Muscle layer of colon (tissue), 2 donors: ENCODE data around the gene LYPD6.

Experiments
- H3K27ac ChIP-seq: one replicate; pipeline ENCODE4 v1.7.0; 2013; ENCODE audit warnings: low read depth, mild to moderate bottlenecking, low read length, moderate library complexity
- H3K27me3 ChIP-seq, 2 donors: one replicate each; pipeline ENCODE4 v1.7.0; 2013; ENCODE audit warnings: low read length in 2 of 2, mild to moderate bottlenecking in 2 of 2; ENCODE audit not compliant: insufficient read depth in 2 of 2, control insufficient read depth in 1 of 2
- H3K36me3 ChIP-seq: one replicate; pipeline ENCODE4 v1.7.0; 2013; ENCODE audit warnings: mild to moderate bottlenecking, low read length; ENCODE audit not compliant: insufficient read depth
- H3K4me1 ChIP-seq: one replicate; pipeline ENCODE4 v1.7.0; 2013; ENCODE audit warnings: mild to moderate bottlenecking, low read length; ENCODE audit not compliant: insufficient read depth
- H3K4me3 ChIP-seq, 2 donors: one replicate each; pipeline ENCODE4 v1.7.0; 2013; ENCODE audit warnings: low read length in 2 of 2, low read depth in 1 of 2, mild to moderate bottlenecking in 1 of 2, moderate library complexity in 1 of 2
- H3K9ac ChIP-seq: one replicate; pipeline ENCODE4 v1.7.0; 2013; ENCODE audit warnings: low read length
- H3K9me3 ChIP-seq: one replicate; pipeline ENCODE4 v1.7.0; 2013; ENCODE audit warnings: mild to moderate bottlenecking, low read length
- donor health status: abdominal sarcoma.
- donor health status: Adenocarcinoma of cecum.

The LYPD6 gene

DNA sequence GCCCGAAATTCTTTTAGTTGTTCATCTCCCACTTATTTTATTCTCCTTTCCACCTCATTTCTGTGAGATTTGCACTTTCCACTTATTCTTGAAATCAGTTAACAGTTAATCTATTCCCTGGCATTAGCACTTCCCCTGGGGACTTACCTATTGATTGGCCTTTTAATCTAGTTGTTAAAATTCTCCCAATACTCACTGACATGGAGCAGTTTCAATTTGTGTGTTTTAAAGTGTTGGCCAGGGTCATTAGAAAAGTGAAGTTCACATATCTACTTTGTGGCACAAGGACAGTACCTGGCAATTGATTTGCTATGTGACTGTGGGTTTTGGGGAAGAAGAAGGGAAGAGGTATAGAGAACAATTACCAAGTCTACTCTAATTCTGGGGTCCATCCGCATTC lies 83.1 kb downstream of the LYPD6 start:
- Histone ChIP-seq H3K36me3 (no peaks in the 10 kb centered on the region), H3K27me3 (no peaks in the 10 kb centered on the region), H3K4me1 (no peaks in the 10 kb centered on the region), H3K27ac (no peak overlapping the region), H3K9ac (no peak overlapping the region), H3K9me3 (no peaks in the 10 kb centered on the region), H3K4me3 (no peak overlapping the region)

DNA sequence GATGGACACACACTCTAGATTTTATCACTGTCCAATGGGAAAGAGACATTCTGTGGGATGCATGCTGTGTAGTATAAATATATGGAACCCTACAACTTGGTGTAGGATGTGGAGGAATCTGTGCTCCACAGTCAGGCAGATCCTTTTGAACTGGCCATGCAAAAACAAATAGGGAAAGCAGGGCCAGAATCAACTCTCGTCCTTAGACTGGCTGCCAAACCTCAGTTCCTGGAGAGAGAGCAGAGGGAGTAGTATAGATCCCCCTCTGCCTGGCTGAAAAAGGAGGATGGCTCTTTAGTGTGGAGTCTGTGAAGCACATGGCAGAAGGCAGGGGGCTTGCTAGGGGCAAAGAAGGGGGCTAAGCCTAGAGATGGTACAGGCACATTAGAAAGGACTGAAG lies 84.7 kb downstream of the LYPD6 start:
- Histone ChIP-seq H3K9me3 (no peaks in the 10 kb centered on the region), H3K36me3 (no peaks in the 10 kb centered on the region), H3K27ac (no peak overlapping the region), H3K4me3 (no peak overlapping the region), H3K4me1 (no peaks in the 10 kb centered on the region), H3K27me3 (no peaks in the 10 kb centered on the region), H3K9ac (no peak overlapping the region)

DNA sequence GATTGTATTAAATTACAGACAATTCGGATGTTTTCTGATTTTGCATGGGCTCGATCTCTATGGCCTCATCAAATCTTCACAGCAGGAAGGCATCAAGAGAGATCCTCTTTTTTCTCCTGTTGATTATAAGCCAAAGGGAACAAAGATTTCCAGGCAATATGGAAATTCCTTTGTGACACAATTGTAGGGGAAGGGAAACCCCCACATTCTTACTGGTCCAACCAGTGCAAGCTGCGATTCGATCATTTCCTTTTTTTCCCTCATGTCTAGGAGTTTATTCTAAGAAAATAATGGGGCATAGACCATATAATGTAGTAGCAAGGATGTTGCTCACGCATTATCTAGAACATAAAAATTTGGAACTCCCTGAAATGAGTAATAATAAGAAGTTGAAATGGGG lies 87.7 kb downstream of the LYPD6 start:
- H3K9ac ChIP-seq = no peak overlapping the region
- no peak overlapping the region for H3K4me3 ChIP-seq
- no peaks in the 10 kb centered on the region for H3K4me1 ChIP-seq
- no peaks in the 10 kb centered on the region for H3K27me3 ChIP-seq
- H3K36me3 ChIP-seq = no peaks in the 10 kb centered on the region
- no peak overlapping the region for H3K27ac ChIP-seq
- H3K9me3 ChIP-seq = no peaks in the 10 kb centered on the region

DNA sequence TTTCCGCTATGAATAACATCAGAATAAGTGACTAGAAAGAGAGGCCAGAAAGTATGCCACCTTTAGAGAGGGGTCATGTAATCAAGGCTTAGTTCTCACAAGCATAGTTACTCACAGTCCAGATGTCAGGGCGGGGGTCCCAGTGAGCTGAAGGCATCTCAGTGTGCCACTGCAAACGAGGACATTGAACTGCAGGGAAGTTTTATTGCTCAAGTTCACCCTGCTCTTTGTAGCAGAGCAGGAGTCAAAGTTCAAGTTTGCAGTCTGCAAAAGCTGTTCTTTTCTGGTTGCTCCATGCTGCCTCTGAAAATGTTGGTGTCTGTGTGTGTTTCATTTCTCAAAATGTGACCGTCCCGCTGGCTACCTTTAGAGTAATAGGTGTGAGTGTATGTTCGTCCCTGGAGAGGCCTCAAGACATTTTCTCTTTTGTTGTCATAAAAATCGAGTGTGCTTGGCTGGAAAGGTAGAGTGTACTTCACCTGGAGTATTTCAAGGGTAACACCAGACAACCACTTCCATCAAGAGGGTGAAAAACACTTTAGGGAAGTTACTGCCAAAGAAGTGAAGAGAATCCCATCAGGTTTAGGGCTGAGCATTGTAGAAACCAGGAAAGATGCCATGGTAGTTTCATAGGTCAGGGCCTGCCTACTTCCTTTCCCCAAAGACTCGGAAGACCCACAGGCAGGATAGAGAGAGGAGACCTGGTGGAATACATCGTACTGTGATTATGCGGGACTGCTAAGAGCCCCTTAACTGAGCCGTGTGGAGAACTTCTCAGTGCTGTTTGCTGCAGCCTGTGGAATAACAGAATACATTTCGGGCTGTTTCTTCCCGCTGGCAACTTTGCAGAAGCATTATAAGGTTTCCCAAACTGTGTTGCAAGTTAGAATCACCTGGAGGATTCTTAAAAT lies 89.9 kb downstream of the LYPD6 start:
- H3K27ac ChIP-seq = no peak overlapping the region
- H3K4me1 ChIP-seq = no peaks in the 10 kb centered on the region
- no peaks in the 10 kb centered on the region for H3K9me3 ChIP-seq
- H3K9ac ChIP-seq = no peak overlapping the region
- H3K27me3 ChIP-seq = no peaks in the 10 kb centered on the region
- no peak overlapping the region for H3K4me3 ChIP-seq
- no peaks in the 10 kb centered on the region for H3K36me3 ChIP-seq

DNA sequence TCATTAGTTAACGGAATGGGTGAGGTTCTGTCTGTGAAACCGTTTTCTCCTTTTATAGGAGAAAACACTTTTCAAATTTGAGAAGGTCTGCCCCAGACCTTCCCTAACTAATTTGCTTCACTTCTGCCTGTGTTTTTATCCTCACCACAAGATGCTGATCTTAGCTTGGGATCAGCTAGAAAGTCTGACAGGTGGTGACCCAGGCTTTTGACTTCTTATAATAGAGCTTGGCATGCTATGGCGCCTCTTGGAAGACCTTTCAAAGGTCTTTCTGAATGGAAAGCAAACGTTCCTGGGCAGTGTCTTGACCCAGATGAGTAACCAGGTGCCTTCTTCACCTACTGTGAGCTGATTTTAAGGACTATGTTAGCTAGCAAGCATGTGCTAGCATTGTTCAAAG lies 91.4 kb downstream of the LYPD6 start:
- Histone ChIP-seq H3K27me3 (no peaks in the 10 kb centered on the region), H3K36me3 (no peaks in the 10 kb centered on the region), H3K4me3 (no peak overlapping the region), H3K27ac (no peak overlapping the region), H3K9me3 (no peaks in the 10 kb centered on the region), H3K4me1 (no peaks in the 10 kb centered on the region), H3K9ac (no peak overlapping the region)

DNA sequence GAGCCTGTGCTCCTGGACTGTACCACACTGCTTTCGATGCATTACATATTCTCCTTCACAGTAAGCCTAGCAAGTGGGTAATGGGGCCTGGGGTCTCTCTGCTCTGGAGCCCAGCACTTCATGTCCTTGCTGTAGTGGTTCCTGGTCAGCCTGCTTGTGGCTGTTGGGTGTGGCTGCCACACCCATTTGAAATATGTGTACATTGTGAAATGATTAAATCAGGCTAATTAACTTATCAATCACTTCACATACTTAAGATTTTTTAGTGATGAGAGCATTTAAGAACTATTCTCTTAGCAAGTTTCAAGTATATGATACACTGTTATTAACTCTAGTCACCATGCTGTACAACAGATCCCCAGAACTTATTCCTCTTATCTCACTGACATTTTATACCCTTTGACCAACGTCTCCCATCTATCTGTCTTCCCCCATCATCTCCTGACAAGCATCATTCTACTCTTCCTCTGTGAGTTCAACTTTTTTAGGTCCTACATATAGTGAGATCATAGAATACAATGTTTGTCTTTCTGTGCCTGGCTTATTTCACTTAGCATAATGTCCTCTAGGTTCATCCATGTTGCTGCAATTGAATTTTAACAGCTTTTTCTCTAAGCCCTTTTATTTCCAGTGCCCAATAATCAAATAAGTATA lies 92.1 kb downstream of the LYPD6 start:
- no peaks in the 10 kb centered on the region for H3K36me3 ChIP-seq
- H3K4me3 ChIP-seq = no peak overlapping the region
- H3K9me3 ChIP-seq = no peaks in the 10 kb centered on the region
- no peak overlapping the region for H3K27ac ChIP-seq
- H3K9ac ChIP-seq = no peak overlapping the region
- H3K4me1 ChIP-seq = no peaks in the 10 kb centered on the region
- H3K27me3 ChIP-seq = no peaks in the 10 kb centered on the region

DNA sequence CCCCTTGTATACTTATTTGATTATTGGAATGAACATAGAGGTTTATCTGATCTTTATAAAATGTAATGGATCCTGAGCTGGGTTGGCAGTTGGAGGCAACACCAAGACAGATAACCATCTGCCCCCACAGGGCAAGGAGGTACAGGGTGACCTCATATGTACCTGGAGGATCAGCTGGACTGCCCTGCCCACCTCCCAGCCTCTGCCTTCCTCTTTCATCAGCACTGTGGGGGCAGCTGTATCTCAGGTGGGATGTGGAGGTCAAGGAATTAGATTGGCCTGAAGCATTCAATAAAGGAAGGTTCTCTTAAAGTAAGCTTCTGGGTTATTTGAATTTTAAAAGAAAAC lies 92.6 kb downstream of the LYPD6 start:
- no peaks in the 10 kb centered on the region for H3K4me1 ChIP-seq
- no peaks in the 10 kb centered on the region for H3K36me3 ChIP-seq
- no peak overlapping the region for H3K27ac ChIP-seq
- no peaks in the 10 kb centered on the region for H3K9me3 ChIP-seq
- H3K4me3 ChIP-seq = no peak overlapping the region
- H3K27me3 ChIP-seq = no peaks in the 10 kb centered on the region
- no peak overlapping the region for H3K9ac ChIP-seq

DNA sequence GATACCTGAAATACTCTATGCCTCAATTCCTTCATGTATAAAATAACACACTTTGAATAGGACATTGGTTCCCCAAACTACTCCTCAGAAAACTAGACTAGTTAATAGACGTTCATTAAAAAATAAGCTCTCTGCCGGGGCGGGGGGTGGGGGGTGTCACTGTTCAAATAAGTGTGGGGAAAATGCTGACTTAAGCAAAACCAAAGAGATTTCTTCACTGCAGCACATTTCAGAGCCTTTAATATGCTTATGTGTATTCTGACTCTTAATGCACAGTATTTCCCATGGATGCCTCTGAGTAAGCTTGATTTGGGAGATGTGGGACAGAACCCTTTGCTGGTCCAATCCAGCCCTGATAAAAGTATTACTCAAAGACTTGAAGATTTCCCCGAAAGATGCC lies 93.2 kb downstream of the LYPD6 start:
- Histone ChIP-seq H3K4me3 (no peak overlapping the region), H3K27ac (no peak overlapping the region), H3K9ac (no peak overlapping the region), H3K4me1 (no peaks in the 10 kb centered on the region), H3K36me3 (no peaks in the 10 kb centered on the region), H3K9me3 (no peaks in the 10 kb centered on the region), H3K27me3 (no peaks in the 10 kb centered on the region)

DNA sequence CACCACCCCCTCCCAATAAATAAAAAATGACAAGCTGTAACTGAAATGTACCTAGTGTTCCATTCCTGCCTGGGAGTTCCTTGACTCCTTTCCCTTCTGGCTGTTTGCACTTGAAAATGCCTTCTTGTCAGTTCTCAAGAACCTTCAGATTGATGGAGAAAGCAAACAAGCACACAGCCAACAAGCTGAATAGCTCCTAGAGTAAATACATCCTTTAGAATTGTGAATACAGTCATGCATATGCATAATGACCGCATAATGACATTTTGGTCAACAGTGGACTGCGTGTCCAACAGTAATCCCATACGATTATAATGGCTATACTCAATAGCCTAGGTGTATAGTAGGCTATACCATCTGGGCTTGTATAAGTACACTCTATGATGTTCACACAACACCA lies 97.0 kb downstream of the LYPD6 start:
- no peak overlapping the region for H3K27ac ChIP-seq
- no peaks in the 10 kb centered on the region for H3K27me3 ChIP-seq
- no peak overlapping the region for H3K9ac ChIP-seq
- H3K4me3 ChIP-seq = no peak overlapping the region
- H3K4me1 ChIP-seq = no peaks in the 10 kb centered on the region
- no peaks in the 10 kb centered on the region for H3K9me3 ChIP-seq
- no peaks in the 10 kb centered on the region for H3K36me3 ChIP-seq

DNA sequence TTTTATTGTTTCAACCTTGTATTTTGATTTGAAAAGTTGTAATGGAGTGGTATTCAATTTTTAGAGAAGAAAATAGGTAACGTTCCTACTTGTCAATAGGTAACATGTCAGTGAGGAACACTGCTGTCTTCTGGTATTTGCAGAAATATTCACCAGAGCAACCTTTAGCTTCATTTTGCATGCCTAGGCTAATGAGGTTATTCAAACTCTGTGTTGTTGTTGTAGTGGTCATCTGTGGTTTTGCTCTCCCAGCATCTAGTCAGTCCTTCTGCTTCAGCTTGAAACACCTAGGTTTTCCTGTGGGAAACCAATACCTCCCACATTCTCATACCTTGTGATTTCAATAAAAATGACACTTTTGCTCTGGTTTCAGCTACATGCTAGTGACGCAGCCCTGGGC lies 98.4 kb downstream of the LYPD6 start:
- no peaks in the 10 kb centered on the region for H3K4me1 ChIP-seq
- H3K4me3 ChIP-seq = no peak overlapping the region
- no peaks in the 10 kb centered on the region for H3K27me3 ChIP-seq
- no peak overlapping the region for H3K9ac ChIP-seq
- H3K36me3 ChIP-seq = no peaks in the 10 kb centered on the region
- no peaks in the 10 kb centered on the region for H3K9me3 ChIP-seq
- H3K27ac ChIP-seq = no peak overlapping the region

DNA sequence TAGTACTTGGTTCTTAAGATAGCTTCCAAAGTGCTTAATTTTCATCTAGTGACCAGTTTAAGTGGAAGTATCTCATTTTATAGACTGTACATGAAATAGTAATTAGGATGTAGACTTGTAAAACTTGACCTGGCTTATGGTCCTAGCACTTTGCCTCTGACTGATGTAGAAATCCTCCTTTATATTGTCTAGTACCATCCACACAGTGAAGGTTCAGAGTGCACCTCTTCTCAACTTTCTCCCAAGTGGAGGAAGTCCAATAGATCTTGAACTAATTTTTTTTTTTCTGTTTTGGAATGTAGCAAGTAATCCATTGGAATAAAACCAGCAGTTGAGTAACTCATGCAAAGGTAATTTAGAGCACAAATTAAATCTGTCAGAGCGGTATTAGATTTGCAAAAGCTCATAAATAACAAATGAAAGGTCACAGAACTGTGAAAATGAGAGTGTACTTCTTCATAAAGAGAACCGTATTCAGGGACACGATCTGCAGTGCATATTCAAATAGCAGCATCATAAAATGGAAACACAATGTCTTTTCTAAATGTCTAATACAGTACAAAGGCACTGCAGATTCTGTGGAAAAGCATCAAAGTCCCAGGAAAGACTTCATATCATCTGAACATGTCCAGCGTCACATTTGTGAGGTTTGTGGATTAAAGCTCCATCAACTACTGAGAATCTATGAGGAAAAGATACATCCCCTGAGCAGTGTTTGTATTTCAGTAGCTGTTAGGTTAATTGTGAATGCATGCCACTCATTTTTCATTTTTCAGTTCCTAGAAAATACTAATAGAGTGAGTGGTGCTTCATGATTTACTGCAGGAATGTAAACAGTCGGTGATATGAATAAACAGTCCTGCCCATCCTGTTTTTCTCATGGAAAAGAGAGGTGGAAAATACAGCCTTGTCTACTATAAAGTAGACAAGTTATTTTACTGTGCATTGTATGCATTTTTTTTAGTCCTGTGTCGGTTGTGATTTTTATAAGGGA lies 100.7 kb downstream of the LYPD6 start:
- no peak overlapping the region for H3K27ac ChIP-seq
- H3K36me3 ChIP-seq = no peaks in the 10 kb centered on the region
- no peak overlapping the region for H3K4me3 ChIP-seq
- no peak overlapping the region for H3K9ac ChIP-seq
- H3K9me3 ChIP-seq = no peaks in the 10 kb centered on the region
- H3K27me3 ChIP-seq = no peaks in the 10 kb centered on the region
- no peaks in the 10 kb centered on the region for H3K4me1 ChIP-seq
